Breast epithelium (tissue), 4 donors: ENCODE data around the gene PPM1D. TPM values are rescaled to one million over a fixed set of nuclear protein-coding genes. Genes with fewer than 3 reads are reported as not detected.
"Not testable (repeated sequence)": the region's sequence is repeated elsewhere in the genome, so short reads cannot be mapped to it uniquely, and the experiment has no call there.

Source experiments
- DNase-seq, 2 donors: peaks; one replicate each; pipeline ENCODE4 v3.0.0-alpha.2; 2019; ENCODE audit warnings: low spot score in 2 of 2
- H3K27ac ChIP-seq, 2 donors: fragments of 200-600 bp; sonication (generic) in 1 of 2; one replicate each; pipeline ENCODE4 v1.5.1; 2016 to 2019; ENCODE audit warnings: mild to moderate bottlenecking in 1 of 2
- H3K27me3 ChIP-seq, 2 donors: fragments of 200-600 bp; sonication (generic) in 1 of 2; one replicate each; pipeline versions ENCODE4 v1.5.1 to v1.6.0; 2017 to 2019; ENCODE audit warnings: control low read depth in 1 of 2, mild to moderate bottlenecking in 1 of 2
- H3K36me3 ChIP-seq: fragments of 200-600 bp; one replicate; pipeline ENCODE4 v1.5.1; 2019
- H3K4me1 ChIP-seq, 2 donors: fragments of 200-600 bp; sonication (generic); one replicate each; pipeline ENCODE4 v1.5.1; 2016 to 2019; ENCODE audit warnings: control low read depth in 1 of 2
- H3K4me3 ChIP-seq, 3 donors: fragments of 200-600 bp; sonication (generic); 1 replicate in 2 of 3; 2 replicates in 1 of 3; pipeline ENCODE4 v1.5.1; 2016 to 2019; ENCODE audit warnings: mild to moderate bottlenecking in 3 of 3, moderate library complexity in 2 of 3
- H3K9me3 ChIP-seq, 2 donors: fragments of 200-600 bp; sonication (generic) in 1 of 2; one replicate each; pipeline ENCODE4 v1.5.1; 2016 to 2019; ENCODE audit warnings: control low read depth in 1 of 2
- CTCF ChIP-seq, 3 donors: fragments of 450-650 bp; IDR thresholded peaks; one replicate each; pipeline ENCODE4 v1.5.1; 2016 to 2017; ENCODE audit warnings: antibody characterized with exemption in 3 of 3, mild to moderate bottlenecking in 3 of 3, moderate library complexity in 3 of 3
- POLR2A ChIP-seq: fragments of 450-650 bp; IDR thresholded peaks from one replicate; pipeline ENCODE4 v1.6.1; 2016; ENCODE audit warnings: antibody characterized with exemption, mild to moderate bottlenecking, moderate library complexity
- POLR2AphosphoS5 ChIP-seq, 3 donors: sonication (generic); formaldehyde crosslinking; IDR thresholded peaks; one replicate each; pipeline ENCODE4 v1.6.1; 2017; ENCODE audit warnings: antibody characterized with exemption in 3 of 3
- intact Hi-C: fragments of 100-400 bp; cut with DNase I; formaldehyde crosslinking; loops from one replicate; pipeline ENCODE4 v1.15.1; 2023; ENCODE audit warnings: low total_unique reads
- total RNA-seq, 3 donors: library from RNA; depleted of rRNA; stranded (reverse); fragments of >200 nt; gene quantifications; one replicate each; pipeline ENCODE4 v1.1.0, GENCODE V29; 2016

Gene PPM1D
- total RNA-seq, 3 donors from 2014 or later, result 12.3 to 19.6 (median 14.7) TPM

- no peak for DNase-seq
- H3K9me3 ChIP-seq, result no peaks in the 10 kb centered on the region
- TF ChIP-seq CTCF (IDR thresholded peaks at IDR 0.05) (no peak), POLR2A (no peak)
- no peaks in the 10 kb centered on the region for H3K27me3 ChIP-seq
- H3K4me3 ChIP-seq, result peak overlapping the region in 1 of 3 donors; percentile 7
- intact Hi-C loops, result no loop called here
- H3K27ac ChIP-seq, result no peak overlapping the region
- no peaks in the 10 kb centered on the region for H3K36me3 ChIP-seq
- peaks cover 0 to 4% of the 10 kb centered on the region in 2 donors for H3K4me1 ChIP-seq
Observed at GRCh38 chr17:60604686-60605334, 4.8 kb downstream of the PPM1D start.

- Histone ChIP-seq H3K9me3 (no peaks in the 10 kb centered on the region), H3K27ac (no peak overlapping the region), H3K4me3 (no peak overlapping the region), H3K27me3 (no peaks in the 10 kb centered on the region), H3K4me1 (peaks cover 0 to 11% of the 10 kb centered on the region in 2 donors), H3K36me3 (no peaks in the 10 kb centered on the region)
- DNase-seq, result no peak
- TF ChIP-seq POLR2A (no peak), CTCF (IDR thresholded peaks at IDR 0.05) (no peak)
- intact Hi-C loops, result no loop called here
Observed at GRCh38 chr17:60606036-60606435, 6.0 kb downstream of the PPM1D start.

- H3K4me1 ChIP-seq, result peaks cover 0 to 7% of the 10 kb centered on the region in 2 donors
- intact Hi-C loops, result no loop called here
Observed at GRCh38 chr17:60610473-60610872, 10.5 kb downstream of the PPM1D start.

GRCh38 chr17:60611321-60611720, 11.3 kb downstream of the PPM1D start:
- H3K36me3 ChIP-seq, intact Hi-C loops, DNase-seq, H3K9me3 ChIP-seq, H3K27me3 ChIP-seq, H3K4me1 ChIP-seq, H3K27ac ChIP-seq, H3K4me3 ChIP-seq: not testable (repeated sequence)

More at GRCh38 chr17:60610473-60610872, 10.5 kb downstream of the PPM1D start:
- Histone ChIP-seq H3K27me3 (no peaks in the 10 kb centered on the region), H3K27ac (no peak overlapping the region), H3K9me3 (no peaks in the 10 kb centered on the region), H3K36me3 (no peaks in the 10 kb centered on the region), H3K4me3 (no peak overlapping the region)
- TF ChIP-seq POLR2A (no peak), POLR2AphosphoS5 (IDR thresholded peaks at IDR 0.05) (no peak), CTCF (IDR thresholded peaks at IDR 0.05) (no peak)
- DNase-seq, result no peak

GRCh38 chr17:60613325-60613724, 13.3 kb downstream of the PPM1D start:
- Histone ChIP-seq H3K36me3 (no peaks in the 10 kb centered on the region), H3K4me1 (peaks cover 0 to 7% of the 10 kb centered on the region in 2 donors), H3K4me3 (no peak overlapping the region), H3K9me3 (no peaks in the 10 kb centered on the region), H3K27me3 (no peaks in the 10 kb centered on the region), H3K27ac (no peak overlapping the region)
- intact Hi-C loops, result loop anchor here (2.0 kb wide), 1 partner anchor 39 kb away; no protein-coding TSS in a partner anchor
- DNase-seq, result no peak
- TF ChIP-seq POLR2AphosphoS5 (IDR thresholded peaks at IDR 0.05) (no peak), CTCF (IDR thresholded peaks at IDR 0.05) (no peak), POLR2A (no peak)

- DNase-seq, H3K4me1 ChIP-seq, H3K27ac ChIP-seq, H3K9me3 ChIP-seq, H3K27me3 ChIP-seq, H3K36me3 ChIP-seq, H3K4me3 ChIP-seq: not testable (repeated sequence)
- intact Hi-C loops, result loop anchor here (2.0 kb wide), 1 partner anchor 39 kb away; no protein-coding TSS in a partner anchor
Observed at GRCh38 chr17:60613796-60614195, 13.8 kb downstream of the PPM1D start.

GRCh38 chr17:60614247-60614646, 14.3 kb downstream of the PPM1D start:
- H3K9me3 ChIP-seq, H3K27me3 ChIP-seq, intact Hi-C loops, DNase-seq, H3K4me3 ChIP-seq, H3K36me3 ChIP-seq, H3K27ac ChIP-seq, H3K4me1 ChIP-seq: not testable (repeated sequence)
